IMR-90 (cell line): Measurements from ENCODE around the gene SLX4. TPM values are rescaled to one million over a fixed set of nuclear protein-coding genes. Genes with fewer than 3 reads are reported as not detected.

Experiments used
- ATAC-seq: fragments of 200-7000 bp; cut with Tn5 transposase; 2 replicates; pipeline ENCODE4 v1.9.1; 2020; ENCODE audit warnings: low read depth, mild to moderate bottlenecking, moderate library complexity
- BruUV-seq: library from RNA; stranded (reverse); fragments of 400-500 nt; replicated peaks from 2 replicates; lab custom pipeline; 2021; lab: Mats Ljungman, UMichigan
- CTCF ChIA-PET: fragments of 300-600 bp; formaldehyde crosslinking; extraction: SDS; loops from one replicate; lab custom pipeline; 2021; ENCODE audit warnings: antibody characterized with exemption; lab: Yijun Ruan, JAX
- POLR2A ChIA-PET: fragments of 300-600 bp; sonication (Branson Sonifier 250); formaldehyde crosslinking; loops from one replicate; lab custom pipeline; 2022; ENCODE audit warnings: antibody characterized with exemption; ENCODE audit not compliant: unreplicated experiment; lab: Charles Lee
- DNase-seq: peaks from one replicate; pipeline ENCODE4 v3.0.0; 2013
- H2AFZ ChIP-seq: replicated peaks from 2 replicates; pipeline ENCODE3; 2013; ENCODE audit warnings: low read length, mild to moderate bottlenecking; ENCODE audit not compliant: poor library complexity
- H2AK5ac ChIP-seq: 2 replicates; pipeline ENCODE4 v1.6.1; 2013; ENCODE audit warnings: low read depth, low read length, inconsistent platforms
- H2AK9ac ChIP-seq: replicated peaks from 2 replicates; pipeline ENCODE3; 2013; ENCODE audit warnings: mild to moderate bottlenecking, low read depth, low read length, moderate library complexity; ENCODE audit not compliant: poor library complexity
- H2BK120ac ChIP-seq: 2 replicates; pipeline ENCODE4 v1.6.1; 2013; ENCODE audit warnings: low read depth, low read length, inconsistent platforms
- H2BK15ac ChIP-seq: 3 replicates; pipeline ENCODE4 v1.6.1; 2013; ENCODE audit warnings: low read depth, low read length, inconsistent platforms
- H2BK20ac ChIP-seq: 2 replicates; pipeline ENCODE4 v1.6.1; 2013; ENCODE audit warnings: low read depth, mild to moderate bottlenecking, inconsistent platforms, low read length, moderate library complexity
- H2BK5ac ChIP-seq: 2 replicates; pipeline ENCODE4 v1.6.1; 2013; ENCODE audit warnings: mild to moderate bottlenecking, low read depth, low read length, inconsistent platforms; ENCODE audit not compliant: poor library complexity, severe bottlenecking
- H3K14ac ChIP-seq: replicated peaks from 2 replicates; pipeline ENCODE4 v1.6.1; 2013; ENCODE audit warnings: low read depth, low read length, inconsistent platforms
- H3K18ac ChIP-seq: 2 replicates; pipeline ENCODE4 v1.6.1; 2013; ENCODE audit warnings: low read depth, low read length, control low read depth
- H3K23ac ChIP-seq: 2 replicates; pipeline ENCODE4 v1.6.1; 2013; ENCODE audit warnings: low read depth, low read length, inconsistent platforms
- H3K27ac ChIP-seq: 2 replicates; pipeline ENCODE4 v1.5.1; 2013; ENCODE audit warnings: mild to moderate bottlenecking, control low read depth, low read length; ENCODE audit not compliant: insufficient read depth
- H3K27me3 ChIP-seq: 2 replicates; pipeline ENCODE4 v1.6.1; 2013; ENCODE audit warnings: low read length; ENCODE audit not compliant: control insufficient read depth, insufficient read depth
- H3K36me3 ChIP-seq: 2 replicates; pipeline ENCODE4 v1.6.1; 2013; ENCODE audit warnings: low read length, mixed read lengths; ENCODE audit not compliant: control insufficient read depth, insufficient read depth
- H3K4ac ChIP-seq: 2 replicates; pipeline ENCODE4 v1.6.1; 2013; ENCODE audit warnings: low read depth, low read length, inconsistent platforms
- H3K4me1 ChIP-seq: 2 replicates; pipeline ENCODE4 v1.6.1; 2013; ENCODE audit warnings: low read length, mixed read lengths; ENCODE audit not compliant: control insufficient read depth, insufficient read depth
- H3K4me2 ChIP-seq: 2 replicates; pipeline ENCODE4 v1.6.1; 2013; ENCODE audit warnings: low read depth, mild to moderate bottlenecking, control low read depth, low read length, moderate library complexity
- H3K4me3 ChIP-seq: 2 replicates; pipeline ENCODE4 v1.5.1; 2013; ENCODE audit warnings: low read depth, mild to moderate bottlenecking, control low read depth, low read length, moderate library complexity; ENCODE audit not compliant: insufficient read depth
- H3K56ac ChIP-seq: 2 replicates; pipeline ENCODE4 v1.6.1; 2013; ENCODE audit warnings: low read length, inconsistent platforms; ENCODE audit not compliant: insufficient read depth; ENCODE audit errors: extremely low read depth
- H3K79me1 ChIP-seq, 2 experiments: 2 replicates each; pipeline ENCODE4 v1.6.1; 2013; ENCODE audit warnings: low read length in 2 of 2, inconsistent platforms in 1 of 2, low read depth in 1 of 2
- H3K9ac ChIP-seq: 2 replicates; pipeline ENCODE4 v1.6.1; 2013; ENCODE audit warnings: low read depth, low read length, control low read depth
- H3K9me1 ChIP-seq: 2 replicates; pipeline ENCODE4 v1.6.1; 2013; ENCODE audit warnings: low read length, inconsistent platforms; ENCODE audit not compliant: insufficient read depth
- H3K9me3 ChIP-seq: 2 replicates; pipeline ENCODE4 v1.6.1; 2013; ENCODE audit warnings: low read length; ENCODE audit not compliant: control insufficient read depth, insufficient read depth
- H4K20me1 ChIP-seq: 2 replicates; pipeline ENCODE4 v1.6.1; 2013; ENCODE audit warnings: low read length, inconsistent platforms; ENCODE audit not compliant: insufficient read depth
- H4K5ac ChIP-seq: 2 replicates; pipeline ENCODE4 v1.6.1; 2013; ENCODE audit warnings: mild to moderate bottlenecking, low read depth, low read length, control low read depth
- H4K8ac ChIP-seq, 2 experiments: 2 replicates each; pipeline ENCODE4 v1.6.1; 2013; ENCODE audit warnings: low read depth in 2 of 2, low read length in 2 of 2, control low read depth in 1 of 2, inconsistent platforms in 1 of 2
- H4K91ac ChIP-seq: 2 replicates; pipeline ENCODE4 v1.6.1; 2013; ENCODE audit warnings: low read depth, low read length, inconsistent platforms; ENCODE audit not compliant: insufficient read depth
- BHLHE40 ChIP-seq: fragments of 150-350 bp; IDR thresholded peaks from 2 replicates; pipeline ENCODE4 v1.6.1; 2016; ENCODE audit warnings: mild to moderate bottlenecking, low read depth, low read length
- CEBPB ChIP-seq: IDR thresholded peaks from 2 replicates; pipeline ENCODE4 v1.6.1; 2012; ENCODE audit warnings: low read depth, low read length, improper control_type of control experiment
- CHD1 ChIP-seq: IDR thresholded peaks from 2 replicates; pipeline ENCODE4 v1.6.1; 2012; ENCODE audit warnings: low read depth, low read length, improper control_type of control experiment
- FOS ChIP-seq: fragments of 150-350 bp; IDR thresholded peaks from 2 replicates; pipeline ENCODE4 v1.6.1; 2016; ENCODE audit warnings: low read depth, low read length
- MAZ ChIP-seq: IDR thresholded peaks from 2 replicates; pipeline ENCODE4 v1.6.1; 2012; ENCODE audit warnings: low read depth, mild to moderate bottlenecking, low read length, improper control_type of control experiment, moderate library complexity, borderline replicate concordance
- NFE2L2 ChIP-seq: fragments of 150-350 bp; IDR thresholded peaks from 2 replicates; pipeline ENCODE4 v1.6.1; 2016; ENCODE audit warnings: low read depth, mild to moderate bottlenecking, low read length
- POLR2A ChIP-seq: IDR thresholded peaks from 2 replicates; pipeline ENCODE4 v1.6.1; 2012; ENCODE audit warnings: mild to moderate bottlenecking, low read depth, low read length
- RAD21 ChIP-seq: IDR thresholded peaks from 2 replicates; pipeline ENCODE4 v1.6.1; 2012; ENCODE audit warnings: low read length, improper control_type of control experiment
- RCOR1 ChIP-seq: IDR thresholded peaks from 2 replicates; pipeline ENCODE4 v1.6.1; 2012; ENCODE audit warnings: mild to moderate bottlenecking, low read length, improper control_type of control experiment; ENCODE audit not compliant: insufficient replicate concordance
- WGBS, 2 experiments: methylation state at CpG; one replicate each; pipeline versions ENCODE4 v1.1.5 to v1.1.7; 2013; ENCODE audit warnings: missing lambda C conversion rate in 2 of 2; ENCODE audit not compliant: insufficient read length in 1 of 2; ENCODE audit errors: extremely low coverage in 2 of 2; 5-methylcytosine and 5-hydroxymethylcytosine counted together
- dilution Hi-C: fragments of 300-500 bp; cut with HindIII; formaldehyde crosslinking; loops from one replicate; pipeline ENCODE4 v1.14.3; 2018; ENCODE audit warnings: low sequenced_read_pairs; ENCODE audit not compliant: unreplicated experiment
- in situ Hi-C: fragments of 300-500 bp; cut with MboI; formaldehyde crosslinking; loops from 3 replicates; pipeline ENCODE4 v1.14.3; 2019; ENCODE audit warnings: low sequenced_read_pairs, inconsistent platforms, mixed read lengths
- intact Hi-C: fragments of 100-400 bp; cut with micrococcal nuclease; formaldehyde crosslinking; loops from 2 replicates; pipeline ENCODE4 v1.10.0; 2022
- polyA plus RNA-seq, 3 experiments: library from polyadenylated mRNA; depleted of rRNA; stranded (reverse); fragments of >200 nt; gene quantifications; 2 replicates each; pipeline ENCODE4 v1.2.3, GENCODE V29; 2012; ENCODE audit warnings: low replicate concordance in 1 of 3
- total RNA-seq: library from RNA; depleted of rRNA; stranded (reverse); fragments of >200 nt; gene quantifications from 2 replicates; pipeline ENCODE4 v1.2.3, GENCODE V29; 2012
- TF ChIP-seq, protein P1 (sequence below): conservative IDR thresholded peaks from 2 replicates; pipeline ENCODE4 v1.5.1; 2012; ENCODE audit warnings: mild to moderate bottlenecking, low read depth, low read length, improper control_type of control experiment
- TF ChIP-seq, protein P2 (sequence below): fragments of 150-350 bp; IDR thresholded peaks from 2 replicates; pipeline ENCODE4 v1.6.1; 2016; ENCODE audit warnings: low read depth, mild to moderate bottlenecking, low read length, moderate library complexity, borderline replicate concordance
- TF ChIP-seq, protein P3 (sequence below): fragments of 150-350 bp; IDR thresholded peaks from 2 replicates; pipeline ENCODE4 v1.6.1; 2017; ENCODE audit warnings: mild to moderate bottlenecking, antibody characterized with exemption, low read length, low read depth

Gene SLX4
- total and polyA plus RNA-seq, 2 of the 4 experiments (the other 2 are of a cell fraction): 1.3 to 3.1 TPM

DNA sequence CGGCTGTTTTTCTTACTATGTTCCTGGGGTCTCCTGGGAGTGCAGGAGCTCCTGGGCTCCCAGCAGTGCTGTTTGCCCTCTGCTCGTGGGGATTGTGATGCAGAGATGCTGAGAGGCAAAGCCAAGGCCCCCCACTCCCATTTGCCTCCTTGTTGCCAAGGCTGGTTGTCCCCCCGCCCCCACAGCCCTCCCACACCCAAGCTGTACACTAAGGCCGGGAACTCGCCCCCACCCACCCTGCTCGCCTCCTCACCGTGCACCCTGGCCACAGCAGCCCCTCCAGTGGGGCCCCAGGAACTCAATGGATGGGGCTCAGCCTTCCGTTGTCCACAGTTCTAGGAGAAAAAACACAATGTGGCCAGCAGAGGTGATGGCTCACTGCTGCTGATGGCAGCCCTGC is 44.4 kb downstream of the SLX4 start:
- Histone ChIP-seq H2BK120ac (no peak overlapping the region), H3K27me3 (no peaks in the 10 kb centered on the region; the same call in 1 of the 2 replicates), H3K23ac (no peak overlapping the region), H3K27ac (no peak overlapping the region), H3K18ac (no peak overlapping the region), H4K91ac (no peak overlapping the region), H3K9me3 (peaks cover 7% of the 10 kb centered on the region), H2AFZ (no peak overlapping the region), H2BK5ac (no peak overlapping the region), H4K8ac (no peak overlapping the region), H3K4me2 (no peak overlapping the region), H2AK5ac (no peak overlapping the region), H3K4me3 (no peak overlapping the region), H2BK15ac (no peak overlapping the region), H3K36me3 (no peaks in the 10 kb centered on the region), H3K9ac (no peak overlapping the region), H2AK9ac (no peak overlapping the region), H3K4ac (no peak overlapping the region), H3K56ac (no peak overlapping the region), H3K79me1 (no peaks in the 10 kb centered on the region), H4K5ac (no peak overlapping the region), H3K9me1 (no peaks in the 10 kb centered on the region), H2BK20ac (no peak overlapping the region), H3K14ac (no peak overlapping the region), H3K4me1 (no peaks in the 10 kb centered on the region), H4K20me1 (no peaks in the 10 kb centered on the region)
- TF ChIP-seq NFE2L2 (no peak), POLR2A (no peak), FOS (no peak), MAZ (no peak), CEBPB (no peak), BHLHE40 (no peak), CHD1 (no peak), RCOR1 (no peak), RAD21 (no peak)
- TF ChIP-seq, protein P1, sequence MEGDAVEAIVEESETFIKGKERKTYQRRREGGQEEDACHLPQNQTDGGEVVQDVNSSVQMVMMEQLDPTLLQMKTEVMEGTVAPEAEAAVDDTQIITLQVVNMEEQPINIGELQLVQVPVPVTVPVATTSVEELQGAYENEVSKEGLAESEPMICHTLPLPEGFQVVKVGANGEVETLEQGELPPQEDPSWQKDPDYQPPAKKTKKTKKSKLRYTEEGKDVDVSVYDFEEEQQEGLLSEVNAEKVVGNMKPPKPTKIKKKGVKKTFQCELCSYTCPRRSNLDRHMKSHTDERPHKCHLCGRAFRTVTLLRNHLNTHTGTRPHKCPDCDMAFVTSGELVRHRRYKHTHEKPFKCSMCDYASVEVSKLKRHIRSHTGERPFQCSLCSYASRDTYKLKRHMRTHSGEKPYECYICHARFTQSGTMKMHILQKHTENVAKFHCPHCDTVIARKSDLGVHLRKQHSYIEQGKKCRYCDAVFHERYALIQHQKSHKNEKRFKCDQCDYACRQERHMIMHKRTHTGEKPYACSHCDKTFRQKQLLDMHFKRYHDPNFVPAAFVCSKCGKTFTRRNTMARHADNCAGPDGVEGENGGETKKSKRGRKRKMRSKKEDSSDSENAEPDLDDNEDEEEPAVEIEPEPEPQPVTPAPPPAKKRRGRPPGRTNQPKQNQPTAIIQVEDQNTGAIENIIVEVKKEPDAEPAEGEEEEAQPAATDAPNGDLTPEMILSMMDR: no peak
- TF ChIP-seq, protein P2, sequence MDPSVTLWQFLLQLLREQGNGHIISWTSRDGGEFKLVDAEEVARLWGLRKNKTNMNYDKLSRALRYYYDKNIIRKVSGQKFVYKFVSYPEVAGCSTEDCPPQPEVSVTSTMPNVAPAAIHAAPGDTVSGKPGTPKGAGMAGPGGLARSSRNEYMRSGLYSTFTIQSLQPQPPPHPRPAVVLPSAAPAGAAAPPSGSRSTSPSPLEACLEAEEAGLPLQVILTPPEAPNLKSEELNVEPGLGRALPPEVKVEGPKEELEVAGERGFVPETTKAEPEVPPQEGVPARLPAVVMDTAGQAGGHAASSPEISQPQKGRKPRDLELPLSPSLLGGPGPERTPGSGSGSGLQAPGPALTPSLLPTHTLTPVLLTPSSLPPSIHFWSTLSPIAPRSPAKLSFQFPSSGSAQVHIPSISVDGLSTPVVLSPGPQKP: no peak
- TF ChIP-seq, protein P3, sequence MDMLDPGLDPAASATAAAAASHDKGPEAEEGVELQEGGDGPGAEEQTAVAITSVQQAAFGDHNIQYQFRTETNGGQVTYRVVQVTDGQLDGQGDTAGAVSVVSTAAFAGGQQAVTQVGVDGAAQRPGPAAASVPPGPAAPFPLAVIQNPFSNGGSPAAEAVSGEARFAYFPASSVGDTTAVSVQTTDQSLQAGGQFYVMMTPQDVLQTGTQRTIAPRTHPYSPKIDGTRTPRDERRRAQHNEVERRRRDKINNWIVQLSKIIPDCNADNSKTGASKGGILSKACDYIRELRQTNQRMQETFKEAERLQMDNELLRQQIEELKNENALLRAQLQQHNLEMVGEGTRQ: no peak
- ATAC-seq (no peak), DNase-seq (no peak)
- BruUV-seq: no TSS peak
- in situ Hi-C loops: no loop called here
- CTCF ChIA-PET: no interaction called here
- WGBS, 2 experiments: no CpG with 5 or more reads among the region's 8 CpGs
- POLR2A ChIA-PET: interaction anchor here (0.6 kb wide), 1 partner anchor 96 kb away, joined by 4 read pairs; no protein-coding TSS in a partner anchor
- intact Hi-C loops: no loop called here
- dilution Hi-C loops: no loop called here
